ENCODE results near the gene PALD1.

DNA sequence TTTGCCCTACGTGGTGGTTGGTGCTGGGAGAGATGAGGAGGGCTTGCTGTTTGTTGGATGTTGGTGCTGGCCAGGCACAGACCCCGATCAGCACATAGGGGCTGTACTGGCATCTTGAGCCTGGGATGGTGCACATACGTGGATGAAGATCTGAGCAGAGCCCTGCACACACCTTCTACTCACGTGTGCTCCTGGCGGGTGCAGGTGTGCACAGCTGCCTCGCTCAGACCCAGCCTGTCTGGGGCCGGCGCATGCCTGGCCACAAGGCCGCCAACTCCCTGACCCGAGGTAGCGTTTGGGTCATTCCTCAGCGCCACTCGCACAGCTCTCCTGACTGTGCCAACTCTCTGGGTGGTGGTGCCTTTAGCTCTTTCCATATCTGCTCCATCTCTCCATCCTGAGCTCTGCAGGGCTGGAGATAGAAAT is 18.6 kb downstream of the PALD1 start:
- TF ChIP-seq, protein P1, sequence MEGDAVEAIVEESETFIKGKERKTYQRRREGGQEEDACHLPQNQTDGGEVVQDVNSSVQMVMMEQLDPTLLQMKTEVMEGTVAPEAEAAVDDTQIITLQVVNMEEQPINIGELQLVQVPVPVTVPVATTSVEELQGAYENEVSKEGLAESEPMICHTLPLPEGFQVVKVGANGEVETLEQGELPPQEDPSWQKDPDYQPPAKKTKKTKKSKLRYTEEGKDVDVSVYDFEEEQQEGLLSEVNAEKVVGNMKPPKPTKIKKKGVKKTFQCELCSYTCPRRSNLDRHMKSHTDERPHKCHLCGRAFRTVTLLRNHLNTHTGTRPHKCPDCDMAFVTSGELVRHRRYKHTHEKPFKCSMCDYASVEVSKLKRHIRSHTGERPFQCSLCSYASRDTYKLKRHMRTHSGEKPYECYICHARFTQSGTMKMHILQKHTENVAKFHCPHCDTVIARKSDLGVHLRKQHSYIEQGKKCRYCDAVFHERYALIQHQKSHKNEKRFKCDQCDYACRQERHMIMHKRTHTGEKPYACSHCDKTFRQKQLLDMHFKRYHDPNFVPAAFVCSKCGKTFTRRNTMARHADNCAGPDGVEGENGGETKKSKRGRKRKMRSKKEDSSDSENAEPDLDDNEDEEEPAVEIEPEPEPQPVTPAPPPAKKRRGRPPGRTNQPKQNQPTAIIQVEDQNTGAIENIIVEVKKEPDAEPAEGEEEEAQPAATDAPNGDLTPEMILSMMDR (IDR thresholded peaks at IDR 0.05; ENCODE audit: insufficient read depth, low read length, poor library complexity, severe bottlenecking): no peak
- TF ChIP-seq EZH2phosphoT487 (conservative IDR thresholded peaks at IDR 0.05; ENCODE audit: low read length): no peak

Data from SU-DHL-6 (cell line).